Activated T-helper 1 cell treated with anti-CD3 and anti-CD28 coated beads, Interleukin-12 subunit alpha, Interleukin-12 subunit beta, Interleukin-2, Interleukin-4 antibody, amounts not matched to agents 30 ng/mL and 10 ng/mL and 1 ng/mL, durations not matched to agents 14 hours and 24 hours and 36 hours (primary cell): ENCODE measurements around the gene DNALI1. TPM values are rescaled to one million over a fixed set of nuclear protein-coding genes. Genes with fewer than 3 reads are reported as not detected.
"Not testable (repeated sequence)": the region's sequence is repeated elsewhere in the genome, so short reads cannot be mapped to it uniquely, and the experiment has no call there.

Source experiments
- DNase-seq: peaks from one replicate; pipeline ENCODE4 v3.0.0; 2021; ENCODE audit warnings: low spot score
- H3K27ac Mint-ChIP-seq: one replicate; pipeline ENCODE4 v1.8.0; 2021; ENCODE audit warnings: mild to moderate bottlenecking, mixed read lengths
- H3K27me3 Mint-ChIP-seq: one replicate; pipeline ENCODE4 v1.8.0; 2022; ENCODE audit warnings: mild to moderate bottlenecking, moderate library complexity, mixed read lengths; ENCODE audit not compliant: insufficient read depth
- H3K36me3 Mint-ChIP-seq: one replicate; pipeline ENCODE4 v1.8.0; 2021; ENCODE audit warnings: low read depth, mixed read lengths
- H3K4me1 Mint-ChIP-seq: one replicate; pipeline ENCODE4 v1.8.0; 2021; ENCODE audit warnings: low read depth, mixed read lengths
- H3K4me3 Mint-ChIP-seq: one replicate; pipeline ENCODE4 v1.8.0; 2021; ENCODE audit warnings: mild to moderate bottlenecking, moderate library complexity, mixed read lengths
- H3K9me3 Mint-ChIP-seq: one replicate; pipeline ENCODE4 v1.8.0; 2021; ENCODE audit warnings: mixed read lengths
- intact Hi-C: fragments of 100-400 bp; cut with micrococcal nuclease; formaldehyde crosslinking; loops from one replicate; pipeline ENCODE4 v1.15.1; 2024
- total RNA-seq: library from RNA; stranded (reverse); gene quantifications from 2 replicates; pipeline ENCODE4 v1.2.3, GENCODE V29; 2022

The DNALI1 gene
- total RNA-seq, 1 donor from 2014 or later, result not detected

DNA sequence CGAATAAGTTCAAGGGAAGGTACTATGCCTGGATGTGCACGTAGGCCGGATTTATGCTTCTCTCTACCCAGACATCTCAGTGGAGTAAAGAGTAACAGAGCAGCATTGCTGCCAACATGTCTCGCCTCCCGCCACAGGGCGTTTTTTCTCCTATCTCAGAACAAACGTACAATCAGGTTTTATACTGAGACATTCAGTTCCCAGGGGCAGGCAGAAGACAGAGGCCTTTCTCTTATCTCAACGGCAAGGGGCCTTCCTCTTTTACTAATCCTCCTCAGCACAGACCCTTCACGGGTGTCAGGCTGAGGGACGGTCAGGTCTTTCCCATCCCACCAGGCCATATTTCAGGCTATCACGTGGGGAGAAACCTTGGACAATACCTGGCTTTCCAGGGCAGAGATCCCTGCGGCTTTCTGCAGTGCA is 3.2 kb downstream of the DNALI1 start:
- DNase-seq, intact Hi-C loops, H3K9me3 Mint-ChIP-seq, H3K36me3 Mint-ChIP-seq, H3K27ac Mint-ChIP-seq, H3K27me3 Mint-ChIP-seq, H3K4me3 Mint-ChIP-seq: not testable (repeated sequence)
- peaks cover 21% of the 10 kb centered on the region for H3K4me1 Mint-ChIP-seq

DNA sequence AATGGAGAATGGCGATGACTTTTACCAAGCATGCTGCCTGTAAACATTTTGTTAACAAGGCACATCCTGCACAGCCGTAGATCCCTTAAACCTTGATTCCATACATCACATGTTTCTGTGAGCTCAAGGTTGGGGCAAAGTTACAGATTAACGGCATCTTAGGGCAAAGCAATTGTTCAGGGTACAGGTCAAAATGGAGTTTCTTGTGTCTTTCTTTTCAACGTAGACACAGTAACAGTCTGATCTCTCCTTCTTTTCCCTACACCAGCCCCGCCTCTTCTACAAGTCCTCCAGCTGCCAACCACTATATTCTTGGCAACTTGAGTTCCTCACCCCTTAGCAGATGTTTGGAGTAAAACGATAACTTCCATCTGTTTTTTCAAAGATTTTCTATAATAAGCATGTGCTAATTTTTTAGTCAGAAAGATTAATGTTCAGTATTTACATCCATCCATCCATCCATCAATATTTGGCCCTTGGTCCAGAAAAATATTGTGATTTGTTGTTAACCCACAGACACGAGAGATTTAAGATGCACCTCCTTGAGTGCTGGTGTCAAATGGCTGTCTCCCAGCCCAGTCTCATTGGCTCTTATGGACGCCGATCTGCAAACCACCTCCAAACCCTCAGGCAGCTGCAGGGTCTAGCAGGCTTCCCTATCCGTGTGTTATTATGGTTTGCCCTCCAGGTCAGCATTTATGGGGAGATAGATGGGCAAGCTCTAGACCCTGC is 3.8 kb downstream of the DNALI1 start:
- Mint-ChIP-seq H3K9me3 (no peaks in the 10 kb centered on the region), H3K27ac (peak overlapping the region; percentile 24), H3K4me3 (no peak overlapping the region), H3K27me3 (no peaks in the 10 kb centered on the region), H3K4me1 (peaks cover 21% of the 10 kb centered on the region), H3K36me3 (peaks cover 10% of the 10 kb centered on the region)
- intact Hi-C loops, result loop anchor here (1.0 kb wide), 1 partner anchor 122 kb away; no protein-coding TSS in a partner anchor
- no peak for DNase-seq

- Mint-ChIP-seq H3K36me3 (peaks cover 18% of the 10 kb centered on the region), H3K9me3 (no peaks in the 10 kb centered on the region), H3K27me3 (no peaks in the 10 kb centered on the region), H3K4me3 (no peak overlapping the region), H3K4me1 (peaks cover 18% of the 10 kb centered on the region), H3K27ac (no peak overlapping the region)
- no peak for DNase-seq
- intact Hi-C loops, result loop anchor here (1.0 kb wide), 1 partner anchor 121 kb away; no protein-coding TSS in a partner anchor
Observed at GRCh38 chr1:37561133-37562132, 4.7 kb downstream of the DNALI1 start.

GRCh38 chr1:37562984-37563383 is 6.2 kb downstream of the DNALI1 start:
- no peak overlapping the region for H3K27ac Mint-ChIP-seq
- intact Hi-C loops, result no loop called here
- H3K36me3 Mint-ChIP-seq, result peaks cover 30% of the 10 kb centered on the region
- H3K4me1 Mint-ChIP-seq, result peaks cover 15% of the 10 kb centered on the region
- no peaks in the 10 kb centered on the region for H3K9me3 Mint-ChIP-seq
- no peak overlapping the region for H3K4me3 Mint-ChIP-seq
- no peaks in the 10 kb centered on the region for H3K27me3 Mint-ChIP-seq
- no peak for DNase-seq

DNA sequence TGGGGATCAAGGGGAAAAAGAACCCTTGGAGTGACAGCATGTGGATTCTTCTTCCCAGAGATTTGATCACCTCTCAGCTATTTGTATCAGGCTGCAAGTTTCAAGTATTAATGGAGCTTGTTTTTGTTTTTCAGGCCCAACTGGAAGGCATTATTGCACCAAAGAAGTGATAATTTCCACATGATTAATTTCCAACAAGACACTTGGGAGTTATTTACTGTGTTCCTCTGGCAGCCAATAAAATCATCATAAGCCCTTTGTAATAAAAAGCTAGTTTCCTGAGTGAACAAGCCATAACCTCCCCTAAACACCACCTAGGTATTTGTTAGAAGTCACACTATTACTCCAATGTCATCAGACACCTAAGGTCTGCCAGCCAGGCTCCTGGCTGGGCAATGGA is 8.2 kb downstream of the DNALI1 start:
- no peak overlapping the region for H3K4me3 Mint-ChIP-seq
- H3K9me3 Mint-ChIP-seq, result no peaks in the 10 kb centered on the region
- no peaks in the 10 kb centered on the region for H3K27me3 Mint-ChIP-seq
- peaks cover 15% of the 10 kb centered on the region for H3K4me1 Mint-ChIP-seq
- intact Hi-C loops, result no loop called here
- no peak for DNase-seq
- no peak overlapping the region for H3K27ac Mint-ChIP-seq
- H3K36me3 Mint-ChIP-seq, result peaks cover 48% of the 10 kb centered on the region

DNA sequence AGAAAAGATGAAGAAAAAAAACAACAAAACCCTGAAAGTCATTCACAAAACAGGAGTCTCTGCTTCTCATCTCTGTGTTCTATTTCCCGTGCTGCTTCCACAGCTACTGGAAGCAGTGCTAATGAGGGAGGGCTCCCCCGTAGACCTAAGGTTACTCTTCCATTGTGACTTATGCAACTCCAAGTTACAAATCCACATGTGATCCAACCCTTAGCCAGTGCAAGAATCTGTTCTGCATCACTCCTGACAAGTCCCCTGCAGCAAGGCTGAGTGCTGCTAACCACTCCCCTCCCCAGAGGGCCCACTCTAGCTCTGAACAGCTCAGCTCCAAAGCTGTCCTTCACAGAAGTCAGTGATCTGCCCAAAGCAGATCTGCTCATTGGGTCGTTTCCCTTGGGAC is 10.3 kb downstream of the DNALI1 start:
- DNase-seq, result no peak
- Mint-ChIP-seq H3K9me3 (no peaks in the 10 kb centered on the region), H3K4me3 (no peak overlapping the region), H3K27me3 (no peaks in the 10 kb centered on the region), H3K27ac (no peak overlapping the region), H3K4me1 (peaks cover 17% of the 10 kb centered on the region), H3K36me3 (peaks cover 59% of the 10 kb centered on the region)
- intact Hi-C loops, result no loop called here

DNA sequence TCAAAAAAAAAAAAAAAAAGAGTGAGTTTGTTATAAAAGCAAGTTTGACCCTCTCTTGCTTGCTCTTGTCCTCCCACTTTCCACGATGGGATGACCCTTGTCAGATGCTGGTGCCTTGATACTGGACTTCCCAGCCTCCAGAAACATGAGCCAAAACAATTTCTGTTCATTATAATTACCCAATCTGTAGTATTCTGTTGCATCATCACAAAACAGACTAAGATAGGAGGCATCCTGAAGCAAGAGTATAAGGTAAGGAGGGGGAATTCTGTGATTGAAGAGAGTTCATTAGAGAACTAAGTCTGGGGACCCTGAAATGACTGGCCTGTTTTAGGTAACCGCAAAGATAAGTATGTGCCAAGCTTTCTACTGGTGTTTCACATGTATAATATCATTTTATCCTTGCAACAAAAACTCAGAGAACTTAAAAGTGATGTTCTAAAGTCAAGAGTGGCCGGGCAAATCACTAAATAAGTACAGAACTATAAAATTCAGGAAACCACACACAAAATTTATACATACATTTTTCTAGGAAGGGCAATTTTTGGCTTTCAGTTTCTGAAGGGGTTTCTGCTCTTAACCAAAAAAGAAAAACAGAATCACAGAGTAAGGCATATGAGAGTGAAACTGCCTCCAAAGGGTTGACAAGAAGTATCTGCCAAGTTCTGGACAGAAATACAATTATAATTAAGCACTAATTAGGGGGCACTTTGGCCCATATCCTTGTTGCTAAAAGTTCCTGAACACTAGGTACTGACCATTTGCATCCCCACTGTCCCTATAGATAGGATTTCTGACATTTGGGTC is 14.0 kb downstream of the DNALI1 start:
- Mint-ChIP-seq H3K27me3 (no peaks in the 10 kb centered on the region), H3K27ac (peak overlapping the region; percentile 78), H3K4me1 (peaks cover 46% of the 10 kb centered on the region), H3K36me3 (peaks cover 82% of the 10 kb centered on the region), H3K4me3 (peak overlapping the region; percentile 71), H3K9me3 (no peaks in the 10 kb centered on the region)
- intact Hi-C loops, result no loop called here
- no peak for DNase-seq

DNA sequence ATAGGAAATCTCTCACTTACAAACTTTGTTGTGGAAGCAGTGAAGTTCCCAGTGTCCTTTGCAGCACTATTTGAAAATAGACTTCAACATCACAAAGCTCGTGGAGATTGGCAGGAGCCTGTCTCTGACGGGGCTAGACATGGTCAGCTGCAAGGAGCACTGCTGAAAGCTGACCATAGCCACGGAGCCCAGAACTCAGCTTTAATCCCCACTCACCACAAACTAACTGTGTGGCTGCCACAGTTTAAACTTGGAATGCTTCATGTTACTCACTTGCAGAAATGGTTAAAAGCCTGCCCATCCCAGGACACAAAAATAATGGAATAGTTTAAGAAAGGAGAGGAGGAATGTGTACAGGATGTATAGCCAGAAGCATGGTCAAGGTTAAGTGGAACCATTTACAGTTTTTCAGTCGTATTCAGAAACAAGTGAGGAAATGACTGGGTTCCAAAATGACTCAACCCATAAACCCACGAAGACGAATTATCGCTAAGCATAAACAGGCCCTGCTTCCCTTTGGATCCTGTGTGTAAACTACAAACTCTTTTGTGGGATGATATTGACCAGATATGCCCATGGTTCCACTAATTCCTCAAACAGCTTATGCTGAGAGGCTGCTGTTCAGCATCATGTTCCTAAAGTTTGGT is 18.2 kb downstream of the DNALI1 start:
- Mint-ChIP-seq H3K4me3 (peak overlapping the region; percentile 58), H3K27me3 (no peaks in the 10 kb centered on the region), H3K27ac (peak overlapping the region; percentile 89), H3K36me3 (peaks cover 78% of the 10 kb centered on the region), H3K9me3 (no peaks in the 10 kb centered on the region), H3K4me1 (peaks cover 65% of the 10 kb centered on the region)
- no peak for DNase-seq
- intact Hi-C loops, result loop anchor here (1.0 to 2.0 kb wide), 2 partner anchors 20 to 21 kb away; partner anchors contain the start of genes GNL2 and SNIP1

GRCh38 chr1:37575692-37576091 is 19.0 kb downstream of the DNALI1 start:
- H3K36me3 Mint-ChIP-seq, result peaks cover 81% of the 10 kb centered on the region
- intact Hi-C loops, result loop anchor here (1.0 to 2.0 kb wide), 2 partner anchors 19 to 21 kb away; partner anchors contain the start of genes GNL2 and SNIP1
- peaks cover 62% of the 10 kb centered on the region for H3K4me1 Mint-ChIP-seq
- H3K9me3 Mint-ChIP-seq, result no peaks in the 10 kb centered on the region
- peak overlapping the region; percentile 89 for H3K27ac Mint-ChIP-seq
- no peak for DNase-seq
- no peaks in the 10 kb centered on the region for H3K27me3 Mint-ChIP-seq
- peak overlapping the region; percentile 58 for H3K4me3 Mint-ChIP-seq

- H3K27me3 Mint-ChIP-seq, H3K4me1 Mint-ChIP-seq, H3K27ac Mint-ChIP-seq, H3K4me3 Mint-ChIP-seq, intact Hi-C loops, H3K9me3 Mint-ChIP-seq, DNase-seq: not testable (repeated sequence)
- peaks cover 56% of the 10 kb centered on the region for H3K36me3 Mint-ChIP-seq
Observed at GRCh38 chr1:37584544-37584943, 27.8 kb downstream of the DNALI1 start.

GRCh38 chr1:37588939-37589338 is 32.2 kb downstream of the DNALI1 start:
- Mint-ChIP-seq H3K9me3 (no peaks in the 10 kb centered on the region), H3K36me3 (peaks cover 51% of the 10 kb centered on the region), H3K27me3 (no peaks in the 10 kb centered on the region), H3K27ac (no peak overlapping the region), H3K4me1 (peaks cover 4% of the 10 kb centered on the region), H3K4me3 (no peak overlapping the region)
- no peak for DNase-seq
- intact Hi-C loops, result no loop called here

GRCh38 chr1:37593726-37594125 is 37.0 kb downstream of the DNALI1 start:
- peak overlapping the region; percentile 52 for H3K4me3 Mint-ChIP-seq
- no peak for DNase-seq
- peaks cover 4% of the 10 kb centered on the region for H3K27me3 Mint-ChIP-seq
- no peaks in the 10 kb centered on the region for H3K9me3 Mint-ChIP-seq
- H3K4me1 Mint-ChIP-seq, result peaks cover 20% of the 10 kb centered on the region
- peaks cover 34% of the 10 kb centered on the region for H3K36me3 Mint-ChIP-seq
- no peak overlapping the region for H3K27ac Mint-ChIP-seq
- intact Hi-C loops, result loop anchor here (2.0 kb wide), 2 partner anchors 19 to 211 kb away; no protein-coding TSS in a partner anchor
